PFSK-1 (cell line): ENCODE results near the gene PTAR1.

ENCODE experiments used
- REST ChIP-seq, 2 experiments: IDR thresholded peaks; 2 replicates each; pipeline versions ENCODE4 v1.6.1 to v1.8.0; 2011 to 2012; ENCODE audit warnings: low read depth in 2 of 2, low read length in 2 of 2, control low read depth in 1 of 2, inconsistent platforms in 1 of 2, mild to moderate bottlenecking in 1 of 2, moderate library complexity in 1 of 2; ENCODE audit not compliant: insufficient read depth in 1 of 2
- SIN3A ChIP-seq: IDR thresholded peaks from 2 replicates; pipeline ENCODE4 v1.6.1; 2012; ENCODE audit warnings: mild to moderate bottlenecking, low read length, moderate library complexity, borderline replicate concordance; ENCODE audit not compliant: insufficient read depth
- TAF1 ChIP-seq: IDR thresholded peaks from 2 replicates; pipeline ENCODE4 v1.6.1; 2012; ENCODE audit warnings: low read length, control low read depth, borderline replicate concordance; ENCODE audit not compliant: insufficient read depth

- TF ChIP-seq TAF1 (no peak), REST (IDR thresholded peaks at IDR 0.05; ENCODE audit: insufficient read depth in 1 of 2, low read depth in 2 of 2, low read length in 2 of 2) (no peak), SIN3A (no peak)
Observed at GRCh38 chr9:69718218-69718617, 41.6 kb downstream of the PTAR1 start.
